SH-SY5Y (cell line): ENCODE results near the gene ARFGEF3.

Experiments
- GATA2 ChIP-seq: IDR thresholded peaks from 2 replicates; pipeline ENCODE4 v1.6.1; 2011; ENCODE audit warnings: mild to moderate bottlenecking, low read depth, low read length
- GATA3 ChIP-seq: IDR thresholded peaks from 2 replicates; pipeline ENCODE4 v1.6.1; 2011; ENCODE audit warnings: low read depth, mild to moderate bottlenecking, low read length, moderate library complexity

DNA sequence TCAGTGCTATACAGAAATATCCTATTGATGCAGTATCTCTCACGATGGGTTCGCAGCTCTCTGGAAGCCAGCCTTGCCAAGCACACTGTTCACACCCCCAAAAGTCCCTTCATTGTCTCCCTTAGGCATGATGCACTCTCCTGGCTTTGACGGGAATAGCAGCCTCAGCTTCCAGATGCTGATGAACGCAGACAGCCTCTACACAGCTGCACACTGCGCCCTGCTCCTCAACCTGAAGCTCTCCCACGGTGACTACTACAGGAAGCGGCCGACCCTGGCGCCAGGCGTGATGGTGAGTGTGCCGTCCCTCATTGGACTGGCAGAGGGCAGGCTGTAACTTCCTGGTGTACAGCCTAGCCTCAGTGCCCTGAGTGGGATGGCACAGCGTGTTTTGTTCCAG is 116.6 kb downstream of the ARFGEF3 start:
- TF ChIP-seq GATA2 (no peak), GATA3 (no peak)
